DND-41 (cell line): ENCODE measurements around the gene TLX1.

ENCODE experiments used
- ATAC-seq: fragments of 200-7000 bp; cut with Tn5 transposase; 3 replicates; pipeline ENCODE4 v1.9.1; 2021; ENCODE audit warnings: low read depth; ENCODE audit not compliant: insufficient read depth
- DNase-seq: peaks from one replicate; pipeline ENCODE4 v3.0.0-alpha.2; 2020
- H2AFZ ChIP-seq: 2 replicates; pipeline ENCODE4 v1.6.0; 2012; ENCODE audit warnings: low read depth, low read length
- H3K27ac ChIP-seq: 2 replicates; pipeline ENCODE4 v1.5.1; 2012; ENCODE audit warnings: low read length, inconsistent platforms
- H3K27me3 ChIP-seq: fragments of 200-600 bp; sonication (generic); 2 replicates; pipeline ENCODE4 v1.6.0; 2012; ENCODE audit warnings: low read length, mild to moderate bottlenecking, inconsistent platforms; ENCODE audit not compliant: insufficient read depth, poor library complexity
- H3K36me3 ChIP-seq: 2 replicates; pipeline ENCODE4 v1.5.1; 2012; ENCODE audit warnings: low read length, inconsistent platforms; ENCODE audit not compliant: insufficient read depth
- H3K4me1 ChIP-seq: 2 replicates; pipeline ENCODE4 v1.5.1; 2012; ENCODE audit warnings: mild to moderate bottlenecking, low read length; ENCODE audit not compliant: insufficient read depth
- H3K4me2 ChIP-seq: 2 replicates; pipeline ENCODE4 v1.6.0; 2012; ENCODE audit warnings: mild to moderate bottlenecking, moderate library complexity, low read length, inconsistent platforms; ENCODE audit not compliant: insufficient read depth
- H3K4me3 ChIP-seq, 2 experiments: fragments of 200-600 bp in 1 of 2; shearing (Covaris generic) in 1 of 2; 2 replicates each; pipeline ENCODE4 v1.5.1; 2012 to 2016; ENCODE audit warnings: inconsistent platforms in 2 of 2, low read length in 2 of 2, mild to moderate bottlenecking in 2 of 2, low read depth in 1 of 2, moderate library complexity in 1 of 2
- H3K79me2 ChIP-seq: 2 replicates; pipeline ENCODE4 v1.6.0; 2012; ENCODE audit warnings: low read length, inconsistent platforms; ENCODE audit not compliant: insufficient read depth
- H3K9ac ChIP-seq: 2 replicates; pipeline ENCODE4 v1.6.0; 2012; ENCODE audit warnings: low read depth, mild to moderate bottlenecking, inconsistent platforms, low read length, moderate library complexity
- H3K9me3 ChIP-seq: 2 replicates; pipeline ENCODE4 v1.5.1; 2012; ENCODE audit warnings: low read length, moderate library complexity, mild to moderate bottlenecking, inconsistent platforms; ENCODE audit not compliant: insufficient read depth, severe bottlenecking
- H4K20me1 ChIP-seq: 2 replicates; pipeline ENCODE4 v1.6.0; 2012; ENCODE audit warnings: low read length; ENCODE audit not compliant: insufficient read depth
- EZH2 ChIP-seq: IDR thresholded peaks from 3 replicates; pipeline ENCODE4 v1.6.1; 2012; ENCODE audit warnings: borderline replicate concordance, low read depth, mild to moderate bottlenecking, moderate library complexity, low read length, inconsistent platforms; ENCODE audit not compliant: severe bottlenecking
- TF ChIP-seq, protein P1 (sequence below): IDR thresholded peaks from 2 replicates; pipeline ENCODE4 v1.5.1; 2012; ENCODE audit warnings: borderline replicate concordance, low read length, moderate library complexity, mild to moderate bottlenecking; ENCODE audit not compliant: poor library complexity, severe bottlenecking; ENCODE audit errors: extremely low read depth

TLX1 gene

DNA sequence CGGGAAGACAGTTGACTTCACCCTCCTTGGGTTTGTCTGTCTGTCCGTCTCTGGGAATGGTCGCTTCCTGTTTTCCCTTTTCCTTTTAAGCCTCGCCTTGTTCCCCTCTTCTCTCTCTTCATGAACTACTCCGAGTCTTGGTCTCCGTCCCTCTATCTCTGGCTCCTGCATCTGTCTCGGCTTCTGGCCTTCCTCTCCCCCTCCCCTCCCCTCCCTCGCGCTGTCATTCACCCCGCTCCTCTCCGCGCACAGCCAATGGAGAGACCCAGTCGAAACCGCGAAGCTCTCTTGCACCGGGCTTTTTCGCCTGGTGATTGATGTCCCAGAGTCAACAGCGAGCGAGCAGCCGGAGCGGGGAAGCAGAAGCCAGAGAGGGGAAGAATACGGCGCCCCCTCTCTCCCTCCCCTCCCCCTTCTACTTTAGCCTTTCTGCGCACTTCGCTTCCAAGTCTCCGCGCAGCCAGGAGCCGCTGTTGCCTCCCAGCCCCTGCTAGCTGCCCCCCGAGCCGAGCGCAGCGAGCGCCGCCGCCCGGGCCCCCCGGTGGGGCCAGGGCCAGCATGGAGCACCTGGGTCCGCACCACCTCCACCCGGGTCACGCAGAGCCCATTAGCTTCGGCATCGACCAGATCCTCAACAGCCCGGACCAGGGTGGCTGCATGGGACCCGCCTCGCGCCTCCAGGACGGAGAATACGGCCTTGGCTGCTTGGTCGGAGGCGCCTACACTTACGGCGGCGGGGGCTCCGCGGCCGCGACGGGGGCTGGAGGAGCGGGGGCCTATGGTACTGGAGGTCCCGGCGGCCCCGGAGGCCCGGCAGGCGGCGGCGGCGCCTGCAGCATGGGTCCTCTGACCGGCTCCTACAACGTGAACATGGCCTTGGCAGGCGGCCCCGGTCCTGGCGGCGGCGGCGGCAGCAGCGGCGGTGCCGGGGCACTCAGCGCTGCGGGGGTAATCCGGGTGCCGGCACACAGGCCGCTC lies at the start of gene TLX1:
TSS of gene TLX1 (plus strand) at position 317 of the 978 bp plus-strand sequence. CDS start at position 559, 242 bp downstream.
- H3K4me2 ChIP-seq, result no peak within 1 kb of the TSS
- H4K20me1 ChIP-seq, result no peaks in the 10 kb centered on the region
- H3K27me3 ChIP-seq, result peaks cover 19% of the 10 kb centered on the region

DNA sequence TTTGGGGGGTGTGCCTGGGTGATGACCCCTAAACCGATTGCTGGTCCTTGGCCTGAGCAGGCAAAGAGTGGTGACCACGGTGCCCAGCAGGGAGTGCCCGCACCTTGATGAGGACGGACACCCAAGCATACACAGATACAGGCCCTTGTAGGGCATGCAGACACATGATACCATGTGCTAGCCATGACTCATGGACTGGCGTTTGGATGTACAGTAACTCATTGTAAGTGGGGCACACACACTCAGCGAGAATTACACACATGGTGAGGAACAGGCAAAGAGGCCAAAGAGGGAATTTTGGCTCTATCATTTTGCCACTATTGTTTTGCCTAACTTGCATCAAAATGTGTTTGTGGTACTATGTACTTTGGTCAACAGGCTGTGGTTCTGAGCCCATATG lies 45.3 kb upstream of the TLX1 start:
- Histone ChIP-seq H3K4me2 (no peak overlapping the region), H2AFZ (no peak overlapping the region), H4K20me1 (no peaks in the 10 kb centered on the region; the same call in 1 of the 2 replicates), H3K9ac (no peak overlapping the region), H3K27me3 (peaks cover 22% of the 10 kb centered on the region), H3K4me1 (no peaks in the 10 kb centered on the region), H3K27ac (no peak overlapping the region), H3K9me3 (no peaks in the 10 kb centered on the region), H3K4me3 (no peak overlapping the region), H3K79me2 (no peaks in the 10 kb centered on the region), H3K36me3 (no peaks in the 10 kb centered on the region)
- DNase-seq (no peak), ATAC-seq (no peak)
- no peak for TF ChIP-seq EZH2
- TF ChIP-seq, protein P1, sequence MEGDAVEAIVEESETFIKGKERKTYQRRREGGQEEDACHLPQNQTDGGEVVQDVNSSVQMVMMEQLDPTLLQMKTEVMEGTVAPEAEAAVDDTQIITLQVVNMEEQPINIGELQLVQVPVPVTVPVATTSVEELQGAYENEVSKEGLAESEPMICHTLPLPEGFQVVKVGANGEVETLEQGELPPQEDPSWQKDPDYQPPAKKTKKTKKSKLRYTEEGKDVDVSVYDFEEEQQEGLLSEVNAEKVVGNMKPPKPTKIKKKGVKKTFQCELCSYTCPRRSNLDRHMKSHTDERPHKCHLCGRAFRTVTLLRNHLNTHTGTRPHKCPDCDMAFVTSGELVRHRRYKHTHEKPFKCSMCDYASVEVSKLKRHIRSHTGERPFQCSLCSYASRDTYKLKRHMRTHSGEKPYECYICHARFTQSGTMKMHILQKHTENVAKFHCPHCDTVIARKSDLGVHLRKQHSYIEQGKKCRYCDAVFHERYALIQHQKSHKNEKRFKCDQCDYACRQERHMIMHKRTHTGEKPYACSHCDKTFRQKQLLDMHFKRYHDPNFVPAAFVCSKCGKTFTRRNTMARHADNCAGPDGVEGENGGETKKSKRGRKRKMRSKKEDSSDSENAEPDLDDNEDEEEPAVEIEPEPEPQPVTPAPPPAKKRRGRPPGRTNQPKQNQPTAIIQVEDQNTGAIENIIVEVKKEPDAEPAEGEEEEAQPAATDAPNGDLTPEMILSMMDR, result no peak

More for the DNA sequence above, at the start of gene TLX1:
- Histone ChIP-seq H3K36me3 (no peaks in the 10 kb centered on the region), H3K4me3 (no peak within 1 kb of the TSS), H3K4me1 (no peaks in the 10 kb centered on the region), H3K9ac (no peak within 1 kb of the TSS), H3K79me2 (no peaks in the 10 kb centered on the region), H3K9me3 (no peaks in the 10 kb centered on the region), H2AFZ (no peak within 1 kb of the TSS), H3K27ac (no peak within 1 kb of the TSS)
- DNase-seq (no peak), ATAC-seq (peak; percentile 40; the same call in 1 of the 3 replicates)
- TF ChIP-seq, protein P1, result no peak
- TF ChIP-seq EZH2, result no peak

DNA sequence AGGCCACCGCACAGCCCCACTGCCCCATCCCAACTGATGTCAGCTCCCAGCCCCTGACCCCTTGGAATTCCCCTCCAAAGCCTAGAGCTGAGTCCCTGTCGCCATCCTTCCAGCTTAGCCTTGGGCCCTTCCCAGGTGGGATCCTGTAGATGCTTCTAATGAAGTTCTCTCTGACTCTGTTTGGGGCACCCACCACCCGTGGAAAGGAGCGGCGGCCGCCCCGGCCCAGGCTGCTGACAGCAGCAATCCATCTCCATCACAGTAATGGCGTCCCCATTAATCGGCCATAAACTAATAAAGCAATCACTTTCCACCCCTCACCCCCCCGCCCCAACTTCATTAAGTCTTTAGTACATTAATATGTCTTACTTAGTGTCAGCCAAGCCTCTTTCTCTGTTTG lies 43.7 kb upstream of the TLX1 start:
- ATAC-seq (no peak), DNase-seq (no peak)
- no peaks in the 10 kb centered on the region for H3K9me3 ChIP-seq
- no peak overlapping the region for H3K4me3 ChIP-seq
- TF ChIP-seq, protein P1, result no peak
- no peak for TF ChIP-seq EZH2
- no peak overlapping the region for H2AFZ ChIP-seq
- H3K4me1 ChIP-seq, result no peaks in the 10 kb centered on the region
- no peak overlapping the region for H3K27ac ChIP-seq
- H3K4me2 ChIP-seq, result no peak overlapping the region
- peaks cover 19% of the 10 kb centered on the region for H3K27me3 ChIP-seq
- peaks cover 4% of the 10 kb centered on the region; the same call in 1 of the 2 replicates for H4K20me1 ChIP-seq
- H3K9ac ChIP-seq, result no peak overlapping the region
- no peaks in the 10 kb centered on the region for H3K79me2 ChIP-seq
- no peaks in the 10 kb centered on the region for H3K36me3 ChIP-seq
